HEK293 (cell line): Measurements from ENCODE around the gene STRN4.

Source experiments
- ZNF549 ChIP-seq: fragments of 450-650 bp; IDR thresholded peaks from 2 replicates; pipeline ENCODE4 v1.5.1; 2018; ENCODE audit warnings: missing biosample characterization, missing genetic modification characterization, mild to moderate bottlenecking, inconsistent platforms, moderate library complexity
- TF ChIP-seq, protein P1 (sequence below): fragments of 450-650 bp; formaldehyde crosslinking; IDR thresholded peaks from 2 replicates; pipeline ENCODE4 v1.5.1; 2016; ENCODE audit warnings: missing biosample characterization, missing genetic modification characterization
- TF ChIP-seq, protein P2 (sequence below): fragments of 450-650 bp; formaldehyde crosslinking; IDR thresholded peaks from 2 replicates; pipeline ENCODE4 v1.5.1; 2016; ENCODE audit warnings: missing biosample characterization, missing genetic modification characterization
- TF ChIP-seq, protein P3 (sequence below): sonication (generic); formaldehyde crosslinking; IDR thresholded peaks from 2 replicates; pipeline ENCODE4 v1.8.1; 2022; ENCODE audit warnings: mild to moderate bottlenecking, moderate library complexity, missing genetic modification reagents

DNA sequence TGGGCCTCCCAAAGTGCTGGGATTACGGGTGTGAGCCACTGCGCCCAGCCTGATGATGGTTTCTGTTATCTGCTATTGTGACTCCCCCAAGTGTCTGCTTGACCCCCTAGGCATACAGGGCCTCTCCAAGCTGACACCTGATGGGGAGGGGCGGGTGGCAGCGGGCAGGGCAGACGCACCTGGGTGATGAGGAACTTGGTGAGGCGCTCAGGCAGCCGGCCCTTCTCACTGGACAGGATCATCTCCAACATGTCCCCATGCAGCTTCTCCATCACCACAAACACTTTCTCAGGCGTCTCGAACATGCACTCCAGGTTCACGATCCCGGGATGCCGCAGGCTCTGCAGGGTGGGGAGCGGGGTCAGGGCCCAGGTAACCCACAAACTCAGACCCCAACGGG is 56.9 kb downstream of the STRN4 start:
- TF ChIP-seq, protein P1, sequence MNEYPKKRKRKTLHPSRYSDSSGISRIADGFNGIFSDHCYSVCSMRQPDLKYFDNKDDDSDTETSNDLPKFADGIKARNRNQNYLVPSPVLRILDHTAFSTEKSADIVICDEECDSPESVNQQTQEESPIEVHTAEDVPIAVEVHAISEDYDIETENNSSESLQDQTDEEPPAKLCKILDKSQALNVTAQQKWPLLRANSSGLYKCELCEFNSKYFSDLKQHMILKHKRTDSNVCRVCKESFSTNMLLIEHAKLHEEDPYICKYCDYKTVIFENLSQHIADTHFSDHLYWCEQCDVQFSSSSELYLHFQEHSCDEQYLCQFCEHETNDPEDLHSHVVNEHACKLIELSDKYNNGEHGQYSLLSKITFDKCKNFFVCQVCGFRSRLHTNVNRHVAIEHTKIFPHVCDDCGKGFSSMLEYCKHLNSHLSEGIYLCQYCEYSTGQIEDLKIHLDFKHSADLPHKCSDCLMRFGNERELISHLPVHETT (tag by site-specific recombination) = no peak
- TF ChIP-seq, protein P2, sequence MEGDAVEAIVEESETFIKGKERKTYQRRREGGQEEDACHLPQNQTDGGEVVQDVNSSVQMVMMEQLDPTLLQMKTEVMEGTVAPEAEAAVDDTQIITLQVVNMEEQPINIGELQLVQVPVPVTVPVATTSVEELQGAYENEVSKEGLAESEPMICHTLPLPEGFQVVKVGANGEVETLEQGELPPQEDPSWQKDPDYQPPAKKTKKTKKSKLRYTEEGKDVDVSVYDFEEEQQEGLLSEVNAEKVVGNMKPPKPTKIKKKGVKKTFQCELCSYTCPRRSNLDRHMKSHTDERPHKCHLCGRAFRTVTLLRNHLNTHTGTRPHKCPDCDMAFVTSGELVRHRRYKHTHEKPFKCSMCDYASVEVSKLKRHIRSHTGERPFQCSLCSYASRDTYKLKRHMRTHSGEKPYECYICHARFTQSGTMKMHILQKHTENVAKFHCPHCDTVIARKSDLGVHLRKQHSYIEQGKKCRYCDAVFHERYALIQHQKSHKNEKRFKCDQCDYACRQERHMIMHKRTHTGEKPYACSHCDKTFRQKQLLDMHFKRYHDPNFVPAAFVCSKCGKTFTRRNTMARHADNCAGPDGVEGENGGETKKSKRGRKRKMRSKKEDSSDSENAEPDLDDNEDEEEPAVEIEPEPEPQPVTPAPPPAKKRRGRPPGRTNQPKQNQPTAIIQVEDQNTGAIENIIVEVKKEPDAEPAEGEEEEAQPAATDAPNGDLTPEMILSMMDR (tag by site-specific recombination) = no peak
- TF ChIP-seq, protein P3, sequence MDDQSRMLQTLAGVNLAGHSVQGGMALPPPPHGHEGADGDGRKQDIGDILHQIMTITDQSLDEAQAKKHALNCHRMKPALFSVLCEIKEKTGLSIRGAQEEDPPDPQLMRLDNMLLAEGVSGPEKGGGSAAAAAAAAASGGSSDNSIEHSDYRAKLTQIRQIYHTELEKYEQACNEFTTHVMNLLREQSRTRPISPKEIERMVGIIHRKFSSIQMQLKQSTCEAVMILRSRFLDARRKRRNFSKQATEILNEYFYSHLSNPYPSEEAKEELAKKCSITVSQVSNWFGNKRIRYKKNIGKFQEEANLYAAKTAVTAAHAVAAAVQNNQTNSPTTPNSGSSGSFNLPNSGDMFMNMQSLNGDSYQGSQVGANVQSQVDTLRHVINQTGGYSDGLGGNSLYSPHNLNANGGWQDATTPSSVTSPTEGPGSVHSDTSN (CRISPR knock-in tag) = no peak
- no peak for TF ChIP-seq ZNF549 (tag by site-specific recombination)
